ENCODE measurements around the gene PTPN2.
A peak's percentile ranks its signal among the peaks of the same experiment; 100 is the strongest.
"Not testable (repeated sequence)": the region's sequence is repeated elsewhere in the genome, so short reads cannot be mapped to it uniquely, and the experiment has no call there.

Gene PTPN2

DNA sequence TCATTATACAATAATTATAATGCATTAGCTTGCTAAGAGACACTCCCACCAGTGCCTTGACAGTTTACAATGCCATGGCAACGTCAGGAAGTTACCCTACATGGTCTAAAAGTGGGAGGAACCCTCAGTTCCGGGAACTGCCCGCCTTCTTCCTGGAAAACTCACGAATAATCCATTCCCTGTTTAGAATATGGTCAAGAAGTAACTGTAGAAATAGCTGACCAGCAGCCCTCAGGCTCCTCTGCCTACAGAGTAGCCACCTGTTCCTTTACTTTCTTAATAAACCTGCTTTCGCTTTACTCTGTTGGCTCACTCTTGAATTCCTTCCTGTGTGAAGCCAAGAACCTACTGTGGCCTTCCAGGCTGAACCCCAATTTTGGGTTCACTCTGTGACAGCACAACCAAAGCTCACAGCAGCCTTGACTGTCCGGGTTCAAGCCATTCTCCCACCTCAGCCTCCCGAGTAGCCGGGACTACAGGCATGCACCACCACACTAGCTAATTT is 20.0 kb upstream of the PTPN2 start:
- Histone ChIP-seq H3K27ac (replicated peaks; ENCODE audit: low read length) (no peak overlapping the region), H3K4me3 (ENCODE audit: low read length in 2 of 2) (no peak overlapping the region), H3K4ac (ENCODE audit: low read length) (no peak overlapping the region), H3K4me2 (ENCODE audit: insufficient read depth, low read length, poor library complexity, severe bottlenecking) (no peak overlapping the region), H3K27me3 (ENCODE audit: control insufficient read depth in 3 of 3, insufficient read depth in 3 of 3, low read depth in 1 of 3, low read length in 3 of 3) (peaks cover 0 to 2% (median 0%) of the 10 kb centered on the region in 3 experiments), H2BK15ac (ENCODE audit: low read length) (no peak overlapping the region), H4K8ac (ENCODE audit: low read depth, low read length) (no peak overlapping the region), H4K91ac (ENCODE audit: low read depth, low read length, poor library complexity) (no peak overlapping the region), H2AK5ac (ENCODE audit: low read depth, low read length) (no peak overlapping the region), H2BK120ac (ENCODE audit: low read depth, low read length) (no peak overlapping the region), H3K79me1 (ENCODE audit: low read depth, low read length) (no peaks in the 10 kb centered on the region), H3K9me3 (replicated peaks in 1 of 2; ENCODE audit: control insufficient read depth in 2 of 2, insufficient read depth in 1 of 2, low read depth in 1 of 2, low read length in 2 of 2) (peaks cover 0 to 2% of the 10 kb centered on the region in 2 donors), H3K4me1 (ENCODE audit: control insufficient read depth in 2 of 2, insufficient read depth in 1 of 2, low read depth in 1 of 2, low read length in 2 of 2) (peaks cover 3 to 16% of the 10 kb centered on the region in 2 donors), H3K9ac (ENCODE audit: low read depth, low read length, poor library complexity) (no peak overlapping the region), H2BK12ac (ENCODE audit: low read length) (no peak overlapping the region), H2BK5ac (ENCODE audit: low read length) (no peak overlapping the region), H2AFZ (ENCODE audit: low read length) (peak overlapping the region; percentile 49), H3K36me3 (replicated peaks in 1 of 2; ENCODE audit: control insufficient read depth in 2 of 2, insufficient read depth in 2 of 2, low read length in 2 of 2) (no peaks in the 10 kb centered on the region), H3K23ac (ENCODE audit: low read depth, low read length, poor library complexity) (no peak overlapping the region), H3K18ac (ENCODE audit: low read length) (no peak overlapping the region), H3K14ac (ENCODE audit: low read length) (no peak overlapping the region)
- no CpG with 5 or more reads among the region's 8 CpGs for WGBS, 2 donors (ENCODE audit: extremely low coverage in 2 of 2, insufficient read length in 2 of 2, insufficient replicate concordance in 1 of 2)
- no peak for DNase-seq (ENCODE audit: low spot score)

DNA sequence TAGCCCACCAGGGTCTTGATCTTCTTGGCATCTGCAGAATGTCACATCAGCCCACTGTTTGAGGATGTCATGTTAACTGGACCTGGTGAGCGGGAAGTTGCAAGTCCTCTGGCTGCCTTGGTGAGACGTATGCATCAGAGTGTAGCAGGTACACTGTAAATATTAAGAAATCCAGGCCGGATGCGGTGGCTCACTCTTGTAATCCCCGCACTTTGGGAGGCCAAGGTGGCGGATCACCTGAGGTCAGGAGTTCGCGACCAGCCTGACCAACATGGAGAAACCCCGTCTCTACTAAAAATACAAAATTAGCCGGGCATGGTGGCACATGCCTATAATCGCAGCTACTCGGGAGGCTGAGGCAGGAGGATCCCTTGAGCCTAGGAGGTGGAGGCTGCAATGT is 17.2 kb upstream of the PTPN2 start:
- not testable (repeated sequence) for H3K4me3 ChIP-seq (ENCODE audit: low read length in 2 of 2); H3K9ac ChIP-seq (ENCODE audit: low read depth, low read length, poor library complexity); H3K79me1 ChIP-seq (ENCODE audit: low read depth, low read length); H3K18ac ChIP-seq (ENCODE audit: low read length); H2AK5ac ChIP-seq (ENCODE audit: low read depth, low read length); H2BK5ac ChIP-seq (ENCODE audit: low read length); H3K23ac ChIP-seq (ENCODE audit: low read depth, low read length, poor library complexity); H3K9me3 ChIP-seq (replicated peaks in 1 of 2; ENCODE audit: control insufficient read depth in 2 of 2, insufficient read depth in 1 of 2, low read depth in 1 of 2, low read length in 2 of 2); H4K8ac ChIP-seq (ENCODE audit: low read depth, low read length); H3K14ac ChIP-seq (ENCODE audit: low read length); H3K27ac ChIP-seq (replicated peaks; ENCODE audit: low read length); H2BK15ac ChIP-seq (ENCODE audit: low read length); DNase-seq (ENCODE audit: low spot score); H3K27me3 ChIP-seq (ENCODE audit: control insufficient read depth in 3 of 3, insufficient read depth in 3 of 3, low read depth in 1 of 3, low read length in 3 of 3); H2AFZ ChIP-seq (ENCODE audit: low read length); H2BK12ac ChIP-seq (ENCODE audit: low read length); H4K91ac ChIP-seq (ENCODE audit: low read depth, low read length, poor library complexity); H3K4me2 ChIP-seq (ENCODE audit: insufficient read depth, low read length, poor library complexity, severe bottlenecking); H3K36me3 ChIP-seq (replicated peaks in 1 of 2; ENCODE audit: control insufficient read depth in 2 of 2, insufficient read depth in 2 of 2, low read length in 2 of 2); H3K4ac ChIP-seq (ENCODE audit: low read length); H2BK120ac ChIP-seq (ENCODE audit: low read depth, low read length)
- peaks cover 0 to 14% of the 10 kb centered on the region in 2 donors for H3K4me1 ChIP-seq (ENCODE audit: control insufficient read depth in 2 of 2, insufficient read depth in 1 of 2, low read depth in 1 of 2, low read length in 2 of 2)
- no CpG with 5 or more reads among the region's 12 CpGs for WGBS, 2 donors (ENCODE audit: extremely low coverage in 2 of 2, insufficient read length in 2 of 2, insufficient replicate concordance in 1 of 2)

- not testable (repeated sequence) for H3K4me1 ChIP-seq (ENCODE audit: control insufficient read depth in 2 of 2, insufficient read depth in 1 of 2, low read depth in 1 of 2, low read length in 2 of 2); H3K79me1 ChIP-seq (ENCODE audit: low read depth, low read length); H3K14ac ChIP-seq (ENCODE audit: low read length); H2AFZ ChIP-seq (ENCODE audit: low read length); H4K8ac ChIP-seq (ENCODE audit: low read depth, low read length); H3K23ac ChIP-seq (ENCODE audit: low read depth, low read length, poor library complexity); H2BK5ac ChIP-seq (ENCODE audit: low read length); H3K4me2 ChIP-seq (ENCODE audit: insufficient read depth, low read length, poor library complexity, severe bottlenecking); H3K18ac ChIP-seq (ENCODE audit: low read length); H2BK15ac ChIP-seq (ENCODE audit: low read length); H2BK12ac ChIP-seq (ENCODE audit: low read length); H4K91ac ChIP-seq (ENCODE audit: low read depth, low read length, poor library complexity); H3K36me3 ChIP-seq (replicated peaks in 1 of 2; ENCODE audit: control insufficient read depth in 2 of 2, insufficient read depth in 2 of 2, low read length in 2 of 2); H2BK120ac ChIP-seq (ENCODE audit: low read depth, low read length); H3K27ac ChIP-seq (replicated peaks; ENCODE audit: low read length); H3K9me3 ChIP-seq (replicated peaks in 1 of 2; ENCODE audit: control insufficient read depth in 2 of 2, insufficient read depth in 1 of 2, low read depth in 1 of 2, low read length in 2 of 2); H3K4ac ChIP-seq (ENCODE audit: low read length); H3K9ac ChIP-seq (ENCODE audit: low read depth, low read length, poor library complexity); H3K4me3 ChIP-seq (ENCODE audit: low read length in 2 of 2); DNase-seq (ENCODE audit: low spot score); H3K27me3 ChIP-seq (ENCODE audit: control insufficient read depth in 3 of 3, insufficient read depth in 3 of 3, low read depth in 1 of 3, low read length in 3 of 3); H2AK5ac ChIP-seq (ENCODE audit: low read depth, low read length)
- no CpG with 5 or more reads among the region's 51 CpGs for WGBS, 2 donors (ENCODE audit: extremely low coverage in 2 of 2, insufficient read length in 2 of 2, insufficient replicate concordance in 1 of 2)
Measured at GRCh38 chr18:12896784-12897333, 12.8 kb upstream of the PTPN2 start.

GRCh38 chr18:12895626-12896025 is 11.6 kb upstream of the PTPN2 start:
- Histone ChIP-seq H3K18ac (ENCODE audit: low read length) (no peak overlapping the region), H3K9me3 (replicated peaks in 1 of 2; ENCODE audit: control insufficient read depth in 2 of 2, insufficient read depth in 1 of 2, low read depth in 1 of 2, low read length in 2 of 2) (peaks cover 2 to 4% of the 10 kb centered on the region in 2 donors), H3K23ac (ENCODE audit: low read depth, low read length, poor library complexity) (no peak overlapping the region), H3K27ac (replicated peaks; ENCODE audit: low read length) (no peak overlapping the region), H2BK15ac (ENCODE audit: low read length) (no peak overlapping the region), H3K79me1 (ENCODE audit: low read depth, low read length) (no peaks in the 10 kb centered on the region), H2AK5ac (ENCODE audit: low read depth, low read length) (no peak overlapping the region), H3K4me3 (ENCODE audit: low read length in 2 of 2) (no peak overlapping the region), H4K91ac (ENCODE audit: low read depth, low read length, poor library complexity) (no peak overlapping the region), H3K36me3 (replicated peaks in 1 of 2; ENCODE audit: control insufficient read depth in 2 of 2, insufficient read depth in 2 of 2, low read length in 2 of 2) (no peaks in the 10 kb centered on the region), H2AFZ (ENCODE audit: low read length) (no peak overlapping the region), H2BK120ac (ENCODE audit: low read depth, low read length) (no peak overlapping the region), H3K14ac (ENCODE audit: low read length) (no peak overlapping the region), H3K4me1 (ENCODE audit: control insufficient read depth in 2 of 2, insufficient read depth in 1 of 2, low read depth in 1 of 2, low read length in 2 of 2) (peaks cover 0 to 4% of the 10 kb centered on the region in 2 donors), H2BK5ac (ENCODE audit: low read length) (no peak overlapping the region), H3K9ac (ENCODE audit: low read depth, low read length, poor library complexity) (no peak overlapping the region), H2BK12ac (ENCODE audit: low read length) (no peak overlapping the region), H4K8ac (ENCODE audit: low read depth, low read length) (no peak overlapping the region), H3K4me2 (ENCODE audit: insufficient read depth, low read length, poor library complexity, severe bottlenecking) (no peak overlapping the region), H3K27me3 (ENCODE audit: control insufficient read depth in 3 of 3, insufficient read depth in 3 of 3, low read depth in 1 of 3, low read length in 3 of 3) (no peaks in the 10 kb centered on the region), H3K4ac (ENCODE audit: low read length) (no peak overlapping the region)
- no CpG with 5 or more reads among the region's 2 CpGs for WGBS, 2 donors (ENCODE audit: extremely low coverage in 2 of 2, insufficient read length in 2 of 2, insufficient replicate concordance in 1 of 2)
- DNase-seq (ENCODE audit: low spot score), result no peak
